NCI-H524 (cell line): ENCODE results near the gene AP5S1.

Experiments used
- DNase-seq, 2 experiments: peaks; one replicate each; lab custom pipeline; 2025; lab: John Stamatoyannopoulos, UW

Gene AP5S1

GRCh38 chr20:3846378-3846739 is 26.0 kb downstream of the AP5S1 start:
- DNase-seq = no peak

GRCh38 chr20:3846740-3847428 is 26.5 kb downstream of the AP5S1 start, which contains the start of gene MAVS:
MAVS (plus strand) TSS chr20:3846834; CDS start chr20:3854625, 7,791 bp downstream.
- DNase-seq = peak; percentile 68 to 86

DNA sequence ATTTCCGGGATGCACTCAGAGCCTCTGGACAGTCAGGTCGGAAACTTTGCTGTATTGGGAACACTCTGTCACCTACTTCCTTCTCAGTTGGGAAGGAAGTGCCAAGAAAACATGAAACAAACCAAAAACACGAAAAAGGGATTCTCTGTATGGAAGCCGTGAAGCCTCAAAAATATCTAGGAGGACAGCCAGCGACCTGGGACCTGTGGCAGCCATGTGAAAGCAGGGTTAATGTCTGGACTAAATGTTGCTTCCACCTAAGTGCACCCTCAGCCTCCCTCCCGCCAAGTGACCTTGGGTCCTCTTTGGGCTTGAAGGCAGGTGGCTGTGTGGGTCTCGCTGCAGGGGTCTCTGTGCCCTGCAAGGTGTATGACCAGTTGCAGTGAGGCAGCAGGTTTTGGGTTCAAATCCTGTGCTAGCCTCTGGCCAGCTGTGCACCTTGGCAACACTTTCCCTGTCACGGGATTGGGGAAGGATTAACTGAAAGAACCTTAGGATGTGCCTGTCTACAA is 27.1 kb downstream of the AP5S1 start:
- DNase-seq = no peak

- DNase-seq = no peak
Observed at GRCh38 chr20:3848565-3848964, 28.2 kb downstream of the AP5S1 start.

- DNase-seq = no peak
Observed at GRCh38 chr20:3854462-3854871, 34.1 kb downstream of the AP5S1 start.

GRCh38 chr20:3857405-3857804 is 37.1 kb downstream of the AP5S1 start:
- DNase-seq = no peak

DNA sequence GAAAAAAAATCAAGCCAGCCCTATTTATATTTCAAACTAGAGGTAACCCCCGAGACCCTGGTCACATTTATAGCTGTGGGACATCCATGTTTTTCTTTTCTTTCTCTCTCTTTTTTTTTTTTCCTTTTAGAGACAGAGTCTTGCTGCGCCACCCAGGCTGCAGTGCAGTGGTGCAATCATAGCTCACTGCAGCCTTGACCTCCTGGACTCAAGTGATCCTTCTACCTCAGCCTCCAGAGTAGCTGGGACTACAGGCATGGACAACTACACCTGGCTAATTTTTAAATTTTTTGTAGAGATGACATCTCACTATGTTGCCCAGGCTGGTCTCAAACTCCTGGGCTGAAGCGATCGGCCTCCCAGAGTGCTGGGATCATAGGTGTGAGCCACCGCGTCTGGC is 38.3 kb downstream of the AP5S1 start:
- DNase-seq = no peak

- no peak for DNase-seq
Observed at GRCh38 chr20:3861191-3861590, 40.8 kb downstream of the AP5S1 start.

- DNase-seq = no peak
Observed at GRCh38 chr20:3862333-3862732, 42.0 kb downstream of the AP5S1 start.

- DNase-seq = no peak
Observed at GRCh38 chr20:3863317-3863716, 43.0 kb downstream of the AP5S1 start.

- DNase-seq = no peak
Observed at GRCh38 chr20:3864518-3864917, 44.2 kb downstream of the AP5S1 start.

- DNase-seq = no peak
Observed at GRCh38 chr20:3865152-3865886, 45.0 kb downstream of the AP5S1 start.

- DNase-seq = no peak
Observed at GRCh38 chr20:3865887-3866407, 45.6 kb downstream of the AP5S1 start.

DNA sequence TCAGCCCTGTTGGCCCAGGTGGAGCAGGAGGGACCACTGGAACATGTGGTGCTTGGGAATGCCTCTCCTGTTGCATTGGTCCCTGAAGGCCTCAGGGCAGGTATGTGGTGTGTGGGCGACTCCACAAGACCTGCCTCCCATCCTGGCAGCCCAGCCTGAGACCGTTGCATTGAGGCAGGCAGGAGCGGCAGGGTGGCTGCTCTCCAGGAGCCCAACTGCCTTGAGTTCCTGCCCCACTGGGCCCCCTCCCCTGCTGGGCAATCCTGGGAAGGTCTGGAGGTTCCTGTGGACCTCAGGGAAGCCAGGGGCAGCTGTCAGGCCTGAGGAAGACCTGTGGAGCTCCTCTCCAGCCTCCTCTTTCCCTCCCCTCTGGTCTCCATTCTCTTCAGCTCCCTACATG is 46.1 kb downstream of the AP5S1 start:
- DNase-seq = no peak

DNA sequence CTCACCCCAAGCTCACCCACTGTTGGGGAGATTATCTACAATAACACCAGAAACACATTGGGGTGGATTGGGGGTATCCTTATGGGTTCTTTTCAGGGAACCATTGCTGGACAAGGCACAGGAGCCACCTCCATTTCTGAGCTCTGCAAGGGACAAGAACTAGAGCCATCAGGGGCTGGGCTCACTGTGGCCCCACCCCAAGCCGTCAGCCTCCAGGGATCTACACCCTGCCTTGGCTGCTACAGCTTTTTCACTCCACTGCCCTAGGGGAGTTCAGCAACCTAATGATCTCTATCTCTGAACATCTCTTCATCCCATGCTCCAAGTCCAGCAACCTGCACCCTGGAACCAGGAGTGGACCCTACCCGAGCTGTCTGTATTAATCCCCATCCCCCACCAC is 47.5 kb downstream of the AP5S1 start:
- no peak for DNase-seq

- DNase-seq = no peak
Observed at GRCh38 chr20:3869839-3870634, 49.7 kb downstream of the AP5S1 start.

GRCh38 chr20:3871550-3872265 is 51.4 kb downstream of the AP5S1 start:
- peak; percentile 97 to 99 for DNase-seq

GRCh38 chr20:3873507-3873906 is 53.2 kb downstream of the AP5S1 start:
- no peak for DNase-seq

- DNase-seq = no peak
Observed at GRCh38 chr20:3874194-3874844, 54.0 kb downstream of the AP5S1 start.

DNA sequence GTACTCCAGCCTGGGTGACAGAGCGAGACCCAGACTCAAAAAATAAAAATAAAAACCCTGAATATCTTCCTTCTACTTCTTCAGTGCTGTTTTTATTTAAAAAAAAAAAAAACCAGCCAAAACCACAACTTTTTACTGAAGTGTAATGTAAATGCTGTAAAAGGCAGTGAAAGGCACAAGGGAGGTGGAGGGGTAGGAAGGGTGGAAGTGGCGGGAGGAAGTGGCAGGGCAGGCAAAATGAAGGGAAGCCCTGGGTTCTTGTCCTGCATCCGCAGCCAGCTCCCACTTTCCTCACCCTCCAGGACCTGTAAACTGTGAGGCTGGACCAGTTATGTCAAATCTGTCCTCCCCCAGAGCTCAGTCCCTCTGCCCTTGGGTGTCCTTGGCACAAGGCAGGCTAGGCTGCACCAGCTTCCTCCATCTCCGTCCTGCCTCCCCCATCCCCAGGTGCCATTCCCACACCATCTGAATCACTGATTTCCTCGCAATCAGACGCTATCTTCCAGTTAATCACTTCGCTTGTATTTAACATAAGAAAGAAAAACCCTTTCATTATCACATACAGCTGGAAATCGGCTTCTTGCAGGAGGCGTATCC is 55.1 kb downstream of the AP5S1 start:
- DNase-seq = no peak

- DNase-seq = no peak
Observed at GRCh38 chr20:3876000-3876399, 55.7 kb downstream of the AP5S1 start.
